Breast epithelium (tissue), 4 donors: ENCODE results near the gene CBFA2T3. TPM values are rescaled to one million over a fixed set of nuclear protein-coding genes. Genes with fewer than 3 reads are reported as not detected.
"Not testable (repeated sequence)": the region's sequence is repeated elsewhere in the genome, so short reads cannot be mapped to it uniquely, and the experiment has no call there.

ENCODE experiments used
- DNase-seq, 2 donors: peaks; one replicate each; pipeline ENCODE4 v3.0.0-alpha.2; 2019; ENCODE audit warnings: low spot score in 2 of 2
- H3K27ac ChIP-seq, 2 donors: fragments of 200-600 bp; sonication (generic) in 1 of 2; one replicate each; pipeline ENCODE4 v1.5.1; 2016 to 2019; ENCODE audit warnings: mild to moderate bottlenecking in 1 of 2
- H3K27me3 ChIP-seq, 2 donors: fragments of 200-600 bp; sonication (generic) in 1 of 2; one replicate each; pipeline versions ENCODE4 v1.5.1 to v1.6.0; 2017 to 2019; ENCODE audit warnings: control low read depth in 1 of 2, mild to moderate bottlenecking in 1 of 2
- H3K36me3 ChIP-seq: fragments of 200-600 bp; one replicate; pipeline ENCODE4 v1.5.1; 2019
- H3K4me1 ChIP-seq, 2 donors: fragments of 200-600 bp; sonication (generic); one replicate each; pipeline ENCODE4 v1.5.1; 2016 to 2019; ENCODE audit warnings: control low read depth in 1 of 2
- H3K4me3 ChIP-seq, 3 donors: fragments of 200-600 bp; sonication (generic); 1 replicate in 2 of 3; 2 replicates in 1 of 3; pipeline ENCODE4 v1.5.1; 2016 to 2019; ENCODE audit warnings: mild to moderate bottlenecking in 3 of 3, moderate library complexity in 2 of 3
- H3K9me3 ChIP-seq, 2 donors: fragments of 200-600 bp; sonication (generic) in 1 of 2; one replicate each; pipeline ENCODE4 v1.5.1; 2016 to 2019; ENCODE audit warnings: control low read depth in 1 of 2
- POLR2A ChIP-seq: fragments of 450-650 bp; IDR thresholded peaks from one replicate; pipeline ENCODE4 v1.6.1; 2016; ENCODE audit warnings: antibody characterized with exemption, mild to moderate bottlenecking, moderate library complexity
- POLR2AphosphoS5 ChIP-seq, 3 donors: sonication (generic); formaldehyde crosslinking; IDR thresholded peaks; one replicate each; pipeline ENCODE4 v1.6.1; 2017; ENCODE audit warnings: antibody characterized with exemption in 3 of 3
- intact Hi-C: fragments of 100-400 bp; cut with DNase I; formaldehyde crosslinking; loops from one replicate; pipeline ENCODE4 v1.15.1; 2023; ENCODE audit warnings: low total_unique reads
- total RNA-seq, 3 donors: library from RNA; depleted of rRNA; stranded (reverse); fragments of >200 nt; gene quantifications; one replicate each; pipeline ENCODE4 v1.1.0, GENCODE V29; 2016
- TF ChIP-seq, protein P1 (sequence below), 3 donors: fragments of 450-650 bp; IDR thresholded peaks; one replicate each; pipeline ENCODE4 v1.5.1; 2016 to 2017; ENCODE audit warnings: antibody characterized with exemption in 3 of 3, mild to moderate bottlenecking in 3 of 3, moderate library complexity in 3 of 3

Gene CBFA2T3
- total RNA-seq, 3 donors from 2014 or later: 0.64 to 2.3 (median 0.88) TPM

DNA sequence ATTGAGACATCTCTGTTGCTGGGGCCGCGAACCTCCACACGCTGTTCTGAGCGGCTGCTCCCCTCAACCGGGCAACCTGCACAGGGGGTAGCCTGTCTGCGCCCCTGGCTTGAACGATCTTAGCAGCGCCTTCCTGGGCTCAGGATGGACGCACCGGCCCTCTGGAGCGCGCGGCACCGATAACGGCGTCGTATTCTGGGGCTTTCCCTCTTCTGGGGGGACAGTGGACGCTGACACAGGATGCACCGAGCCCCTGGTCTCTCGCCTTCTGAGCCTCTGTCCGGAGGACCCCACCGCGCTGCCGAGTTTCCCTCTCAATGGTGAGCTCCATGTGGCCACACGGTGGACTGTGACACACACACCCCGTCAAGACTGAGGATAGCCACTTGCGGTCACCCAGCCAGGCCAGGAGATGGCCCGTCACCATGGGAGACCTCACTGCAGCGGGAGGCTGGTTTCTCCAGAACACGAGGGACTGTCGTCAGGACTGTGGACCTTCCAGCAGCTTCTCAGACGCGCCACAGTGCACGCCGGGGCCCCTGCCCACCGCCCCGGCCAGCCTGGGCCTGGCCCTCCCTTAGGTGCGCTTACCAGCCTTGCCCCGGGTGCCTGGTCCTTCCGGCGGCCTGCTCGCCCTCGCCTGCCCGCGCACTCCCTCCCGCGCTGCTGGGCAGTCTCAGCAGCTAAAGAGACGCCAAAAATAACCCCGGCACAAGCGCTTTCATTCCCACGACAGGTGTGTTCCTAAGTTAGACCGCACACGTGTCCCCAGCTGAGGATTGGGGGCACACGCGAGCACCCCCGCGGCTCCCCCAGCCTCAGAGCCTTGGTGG, 80.6 kb downstream of the CBFA2T3 start:
- no peak for DNase-seq
- Histone ChIP-seq H3K9me3 (no peaks in the 10 kb centered on the region), H3K27me3 (no peaks in the 10 kb centered on the region), H3K27ac (no peak overlapping the region), H3K36me3 (no peaks in the 10 kb centered on the region), H3K4me3 (no peak overlapping the region), H3K4me1 (no peaks in the 10 kb centered on the region)
- intact Hi-C loops: no loop called here
- TF ChIP-seq POLR2AphosphoS5 (IDR thresholded peaks at IDR 0.05): no peak
- TF ChIP-seq POLR2A: no peak
- TF ChIP-seq, protein P1, sequence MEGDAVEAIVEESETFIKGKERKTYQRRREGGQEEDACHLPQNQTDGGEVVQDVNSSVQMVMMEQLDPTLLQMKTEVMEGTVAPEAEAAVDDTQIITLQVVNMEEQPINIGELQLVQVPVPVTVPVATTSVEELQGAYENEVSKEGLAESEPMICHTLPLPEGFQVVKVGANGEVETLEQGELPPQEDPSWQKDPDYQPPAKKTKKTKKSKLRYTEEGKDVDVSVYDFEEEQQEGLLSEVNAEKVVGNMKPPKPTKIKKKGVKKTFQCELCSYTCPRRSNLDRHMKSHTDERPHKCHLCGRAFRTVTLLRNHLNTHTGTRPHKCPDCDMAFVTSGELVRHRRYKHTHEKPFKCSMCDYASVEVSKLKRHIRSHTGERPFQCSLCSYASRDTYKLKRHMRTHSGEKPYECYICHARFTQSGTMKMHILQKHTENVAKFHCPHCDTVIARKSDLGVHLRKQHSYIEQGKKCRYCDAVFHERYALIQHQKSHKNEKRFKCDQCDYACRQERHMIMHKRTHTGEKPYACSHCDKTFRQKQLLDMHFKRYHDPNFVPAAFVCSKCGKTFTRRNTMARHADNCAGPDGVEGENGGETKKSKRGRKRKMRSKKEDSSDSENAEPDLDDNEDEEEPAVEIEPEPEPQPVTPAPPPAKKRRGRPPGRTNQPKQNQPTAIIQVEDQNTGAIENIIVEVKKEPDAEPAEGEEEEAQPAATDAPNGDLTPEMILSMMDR (IDR thresholded peaks at IDR 0.05): no peak

DNA sequence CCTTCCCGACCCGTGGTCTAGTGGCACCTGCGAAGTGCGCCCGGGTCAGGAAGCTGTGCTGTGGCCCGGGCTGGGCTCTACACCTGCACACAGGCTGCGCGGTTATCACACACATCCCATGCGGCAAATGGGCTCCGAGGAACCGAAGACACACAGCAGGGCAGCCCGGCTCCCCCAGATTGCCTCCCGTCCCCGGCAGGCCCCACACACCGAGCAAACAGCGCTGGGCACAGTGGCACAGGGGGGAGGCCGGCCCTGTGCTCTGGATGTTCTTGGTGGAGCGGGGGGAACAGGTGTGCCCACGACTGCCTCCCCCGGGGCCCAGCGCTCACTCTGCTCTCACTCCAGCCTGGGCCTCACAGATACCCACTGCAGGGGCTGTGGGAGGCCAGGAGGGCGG, 81.7 kb downstream of the CBFA2T3 start:
- TF ChIP-seq, protein P1 (IDR thresholded peaks at IDR 0.05): no peak
- TF ChIP-seq POLR2AphosphoS5 (IDR thresholded peaks at IDR 0.05): no peak
- intact Hi-C loops: no loop called here
- Histone ChIP-seq H3K4me3 (no peak overlapping the region), H3K27me3 (no peaks in the 10 kb centered on the region), H3K4me1 (no peaks in the 10 kb centered on the region), H3K9me3 (no peaks in the 10 kb centered on the region), H3K27ac (no peak overlapping the region), H3K36me3 (no peaks in the 10 kb centered on the region)
- no peak for DNase-seq

DNA sequence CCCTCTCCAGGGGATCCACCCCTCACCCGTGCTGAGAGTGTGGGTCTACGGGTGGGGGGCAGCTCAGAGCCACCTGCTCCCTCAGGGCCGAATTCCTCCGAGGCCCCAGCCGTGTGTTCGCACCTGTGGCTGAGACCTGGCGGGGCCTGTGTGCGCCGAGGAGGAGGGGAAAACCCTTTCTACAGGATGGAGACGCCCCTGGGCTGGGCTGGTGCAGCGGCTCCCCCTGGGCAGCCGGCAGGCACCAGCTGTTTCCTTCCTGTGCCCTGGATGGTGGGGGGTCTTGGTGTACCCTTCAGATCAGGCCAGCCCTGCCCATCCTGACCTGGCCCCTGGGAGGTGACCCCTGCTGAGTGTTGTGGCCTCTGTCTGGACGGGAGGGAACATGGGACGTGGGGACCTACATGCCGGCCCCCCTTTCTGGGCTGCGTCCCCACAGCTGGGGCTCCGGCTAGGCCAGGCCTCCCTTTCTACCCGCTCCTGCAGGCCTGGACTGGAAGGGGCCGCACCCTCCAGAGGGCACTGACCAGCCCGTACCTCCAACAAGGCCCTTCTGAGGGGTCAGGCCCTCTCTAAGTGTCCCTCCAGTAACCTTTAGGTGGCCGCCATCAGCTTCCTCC, 82.2 kb downstream of the CBFA2T3 start:
- no peak for TF ChIP-seq POLR2AphosphoS5 (IDR thresholded peaks at IDR 0.05)
- no peak for TF ChIP-seq POLR2A
- TF ChIP-seq, protein P1 (IDR thresholded peaks at IDR 0.05): no peak
- H3K9me3 ChIP-seq: no peaks in the 10 kb centered on the region
- H3K4me1 ChIP-seq: no peaks in the 10 kb centered on the region
- no peaks in the 10 kb centered on the region for H3K27me3 ChIP-seq
- H3K27ac ChIP-seq: no peak overlapping the region
- intact Hi-C loops: no loop called here
- H3K36me3 ChIP-seq: no peaks in the 10 kb centered on the region
- H3K4me3 ChIP-seq: no peak overlapping the region
- no peak for DNase-seq

DNA sequence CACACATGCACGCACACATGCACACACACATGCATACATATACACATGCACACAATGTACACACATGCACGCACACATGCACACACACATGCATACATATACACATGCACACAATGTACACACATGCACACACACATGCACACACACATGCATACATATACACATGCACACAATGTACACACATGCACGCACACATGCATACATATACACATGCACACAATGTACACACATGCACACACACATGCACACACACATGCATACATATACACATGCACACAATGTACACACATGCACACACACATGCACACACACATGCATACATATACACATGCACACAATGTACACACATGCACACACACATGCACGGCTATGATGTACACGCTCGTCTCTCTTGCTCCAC, 82.7 kb downstream of the CBFA2T3 start:
- H3K4me3 ChIP-seq, H3K9me3 ChIP-seq, H3K27me3 ChIP-seq, DNase-seq, H3K27ac ChIP-seq, H3K4me1 ChIP-seq, intact Hi-C loops, H3K36me3 ChIP-seq: not testable (repeated sequence)

DNA sequence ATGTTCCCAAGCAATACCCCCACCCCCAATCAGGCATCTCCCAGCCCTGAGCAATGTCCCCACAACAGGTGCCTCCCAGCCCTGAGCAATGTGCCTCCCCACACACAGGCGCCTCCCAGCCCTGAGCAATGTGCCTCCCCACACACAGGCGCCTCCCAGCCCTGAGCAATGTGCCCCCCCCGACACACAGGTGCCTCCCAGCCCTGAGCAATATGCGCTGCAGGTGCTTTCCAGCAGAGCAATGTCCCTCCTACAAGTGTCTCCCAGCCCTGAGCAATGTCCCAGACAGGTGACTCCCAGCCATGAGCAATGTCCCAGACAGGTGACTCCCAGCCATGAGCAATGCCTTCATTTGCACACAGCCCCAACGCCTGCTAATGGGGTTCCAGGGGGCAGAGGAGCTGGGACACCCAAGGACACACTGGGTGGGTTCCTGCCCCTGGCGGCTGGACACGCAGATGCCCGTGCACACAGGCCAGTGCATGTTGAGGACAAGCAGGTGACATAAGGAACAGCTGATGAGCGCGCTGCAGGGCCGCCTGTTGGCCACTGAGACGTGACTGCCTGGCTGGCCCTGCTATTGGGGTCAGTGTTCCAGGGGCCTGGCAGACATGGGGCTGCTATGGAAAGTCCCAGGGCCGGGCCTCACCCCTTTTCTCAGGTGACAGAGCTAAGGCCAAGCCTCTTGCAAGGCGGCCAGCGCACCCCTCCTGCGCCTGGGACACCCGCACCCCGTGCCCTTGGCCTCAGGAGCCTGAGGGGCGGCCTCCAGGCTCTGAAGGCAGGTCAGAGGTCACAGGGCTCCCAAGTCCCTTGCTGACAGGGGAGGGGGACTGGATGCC, 83.7 kb downstream of the CBFA2T3 start:
- Histone ChIP-seq H3K36me3 (no peaks in the 10 kb centered on the region), H3K27me3 (no peaks in the 10 kb centered on the region), H3K4me3 (no peak overlapping the region), H3K27ac (no peak overlapping the region), H3K4me1 (no peaks in the 10 kb centered on the region), H3K9me3 (no peaks in the 10 kb centered on the region)
- intact Hi-C loops: no loop called here
- DNase-seq: no peak
- TF ChIP-seq POLR2A: no peak
- TF ChIP-seq, protein P1 (IDR thresholded peaks at IDR 0.05): no peak
- no peak for TF ChIP-seq POLR2AphosphoS5 (IDR thresholded peaks at IDR 0.05)
